GM18507 (cell line): ENCODE measurements around the gene BPTF.
"Not testable (repeated sequence)": the region's sequence is repeated elsewhere in the genome, so short reads cannot be mapped to it uniquely, and the experiment has no call there.

Source experiments
- DNase-seq: peaks from one replicate; pipeline ENCODE4 v3.0.0; 2011; ENCODE audit warnings: low read depth; ENCODE audit not compliant: insufficient read length; ENCODE audit errors: extremely low spot score
- FAIRE-seq: peaks from 2 replicates; lab custom pipeline; 2011; peaks lifted over from hg19 to GRCh38; lab: Jason Lieb, UNC

Gene BPTF

GRCh38 chr17:67944035-67944434 lies 118.7 kb downstream of the BPTF start:
- DNase-seq (no peak), FAIRE-seq (no peak)

DNA sequence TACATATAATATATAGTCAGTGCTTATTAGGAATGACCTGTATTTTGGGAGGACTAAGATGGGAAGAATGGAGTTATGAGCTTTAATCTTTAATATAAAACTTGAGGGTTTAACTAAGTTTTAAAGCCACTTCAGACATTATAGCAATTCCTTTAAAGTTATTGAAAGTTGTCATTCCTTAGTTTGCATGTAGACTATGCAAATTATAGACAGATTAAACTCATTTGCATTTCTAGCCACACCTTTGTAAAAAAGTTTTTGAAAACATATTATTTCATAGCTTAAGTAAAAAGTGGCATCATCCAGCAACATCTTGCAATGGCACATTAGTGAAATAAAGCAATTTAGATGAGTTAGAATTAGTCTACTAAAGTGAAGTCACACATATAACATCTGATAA lies 121.2 kb downstream of the BPTF start:
- DNase-seq (no peak), FAIRE-seq (no peak)

- no peak for DNase-seq
- no peak for FAIRE-seq
Observed at GRCh38 chr17:67947325-67947813, 122.1 kb downstream of the BPTF start.

DNA sequence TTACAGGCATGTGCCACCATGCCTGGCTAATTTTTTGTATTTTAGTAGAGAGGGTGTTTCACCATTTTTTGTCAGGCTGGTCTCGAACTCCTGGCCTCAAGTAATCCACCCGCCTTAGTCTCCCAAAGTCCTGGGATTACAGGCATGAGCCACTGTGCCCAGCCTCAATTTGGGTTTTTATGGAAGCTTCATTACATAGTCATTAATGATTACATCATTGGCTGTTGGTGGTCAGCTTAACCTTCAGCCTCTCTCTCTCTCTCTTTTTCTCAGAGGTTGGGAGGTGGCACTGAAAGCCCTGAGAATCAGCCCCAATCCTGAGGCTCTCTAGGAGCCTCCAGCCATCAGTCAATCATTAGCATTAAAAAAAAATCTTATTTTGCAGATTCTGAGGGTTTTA lies 125.6 kb downstream of the BPTF start:
- FAIRE-seq, result no peak
- no peak for DNase-seq

- no peak for DNase-seq
- no peak for FAIRE-seq
Observed at GRCh38 chr17:67959510-67959909, 134.2 kb downstream of the BPTF start.

GRCh38 chr17:67960276-67960675 lies 135.0 kb downstream of the BPTF start:
- not testable (repeated sequence) for DNase-seq, FAIRE-seq

DNA sequence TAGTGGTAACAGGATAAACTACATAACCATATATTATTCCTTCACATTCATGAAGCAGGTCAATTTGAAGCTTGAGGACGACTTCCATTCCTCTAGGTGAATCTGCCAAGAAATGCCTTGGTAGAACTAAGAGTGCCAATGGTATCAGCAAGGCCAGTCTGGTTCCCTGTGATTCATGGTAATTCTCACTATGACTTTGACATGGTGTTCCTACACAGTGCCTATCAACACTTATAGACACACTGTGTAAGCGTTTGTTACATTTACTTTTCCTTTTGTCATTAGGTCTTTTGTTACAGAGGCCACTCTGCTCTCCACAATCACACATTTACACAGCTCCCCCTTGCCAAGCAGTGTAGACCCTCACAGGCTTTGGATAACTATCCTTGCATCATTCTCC lies 136.9 kb downstream of the BPTF start:
- DNase-seq, FAIRE-seq: not testable (repeated sequence)

- peak; percentile 36 for FAIRE-seq
- DNase-seq, result not testable (repeated sequence)
Observed at GRCh38 chr17:67963145-67963572, 137.9 kb downstream of the BPTF start.

- no peak for DNase-seq
- FAIRE-seq, result no peak
Observed at GRCh38 chr17:67970783-67971182, 145.5 kb downstream of the BPTF start.

DNA sequence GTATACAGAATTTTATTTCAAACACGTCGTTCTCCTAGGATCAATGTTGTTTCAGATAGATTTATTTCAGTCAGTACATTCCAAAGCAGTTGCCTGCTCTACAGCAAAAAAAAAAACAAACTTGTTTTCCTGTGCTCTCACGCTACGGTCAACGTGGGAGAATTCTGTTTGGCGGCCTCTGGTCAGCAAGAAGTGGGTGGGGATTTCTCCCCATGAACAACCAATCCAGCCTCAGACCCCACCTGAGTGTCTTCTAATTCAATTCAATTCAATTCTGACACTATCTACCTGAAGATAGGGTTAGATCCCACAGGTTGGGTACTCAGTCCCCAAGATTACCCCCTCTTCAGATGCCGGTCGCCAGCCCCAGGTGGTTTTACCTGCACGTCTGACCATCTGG lies 148.9 kb downstream of the BPTF start:
- no peak for FAIRE-seq
- DNase-seq, result no peak

- no peak for DNase-seq
- FAIRE-seq, result no peak
Observed at GRCh38 chr17:67974598-67975066, 149.3 kb downstream of the BPTF start.

DNA sequence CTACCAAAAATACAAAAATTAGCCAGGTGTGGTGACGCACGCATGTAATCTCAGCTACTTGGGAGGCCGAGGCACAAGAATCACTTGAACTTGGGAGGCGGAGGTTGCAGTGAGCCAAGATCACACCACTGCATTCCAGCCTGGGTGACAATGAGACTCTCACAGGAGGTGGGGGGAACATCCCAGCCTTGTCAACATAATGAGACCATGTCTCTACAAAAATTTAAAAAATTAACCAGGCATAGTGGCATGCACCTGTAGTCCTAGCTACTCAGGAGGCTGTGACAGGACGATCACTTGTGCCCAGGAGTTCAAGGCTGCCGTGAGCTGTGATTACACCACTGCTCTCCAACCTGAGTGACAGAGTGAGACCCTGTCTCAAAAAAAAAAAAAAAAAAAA lies 151.0 kb downstream of the BPTF start:
- not testable (repeated sequence) for FAIRE-seq, DNase-seq

DNA sequence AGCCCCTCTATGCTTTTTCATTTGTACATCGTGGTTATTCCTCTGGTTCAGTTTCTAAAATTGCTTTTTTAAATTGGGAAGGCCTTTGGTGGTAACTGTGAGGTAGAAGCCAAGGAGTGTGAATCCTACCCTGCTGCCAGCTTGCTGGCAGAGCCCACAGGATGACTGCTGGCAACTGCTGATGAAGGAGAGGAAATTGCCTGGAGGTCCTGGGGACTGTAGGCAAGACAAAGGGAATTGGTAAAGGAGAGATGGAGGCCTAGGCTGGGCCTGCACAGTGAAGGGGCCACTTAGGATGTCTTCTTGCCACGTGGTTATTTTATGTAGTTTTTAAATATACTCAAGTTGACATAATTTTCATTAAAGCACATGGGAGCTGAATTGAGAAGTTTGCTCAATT lies 155.2 kb downstream of the BPTF start:
- no peak for FAIRE-seq
- no peak for DNase-seq

GRCh38 chr17:67980883-67981282 lies 155.6 kb downstream of the BPTF start:
- FAIRE-seq, DNase-seq: not testable (repeated sequence)

- FAIRE-seq (no peak), DNase-seq (no peak)
Observed at GRCh38 chr17:67982034-67982640, 156.8 kb downstream of the BPTF start.

DNA sequence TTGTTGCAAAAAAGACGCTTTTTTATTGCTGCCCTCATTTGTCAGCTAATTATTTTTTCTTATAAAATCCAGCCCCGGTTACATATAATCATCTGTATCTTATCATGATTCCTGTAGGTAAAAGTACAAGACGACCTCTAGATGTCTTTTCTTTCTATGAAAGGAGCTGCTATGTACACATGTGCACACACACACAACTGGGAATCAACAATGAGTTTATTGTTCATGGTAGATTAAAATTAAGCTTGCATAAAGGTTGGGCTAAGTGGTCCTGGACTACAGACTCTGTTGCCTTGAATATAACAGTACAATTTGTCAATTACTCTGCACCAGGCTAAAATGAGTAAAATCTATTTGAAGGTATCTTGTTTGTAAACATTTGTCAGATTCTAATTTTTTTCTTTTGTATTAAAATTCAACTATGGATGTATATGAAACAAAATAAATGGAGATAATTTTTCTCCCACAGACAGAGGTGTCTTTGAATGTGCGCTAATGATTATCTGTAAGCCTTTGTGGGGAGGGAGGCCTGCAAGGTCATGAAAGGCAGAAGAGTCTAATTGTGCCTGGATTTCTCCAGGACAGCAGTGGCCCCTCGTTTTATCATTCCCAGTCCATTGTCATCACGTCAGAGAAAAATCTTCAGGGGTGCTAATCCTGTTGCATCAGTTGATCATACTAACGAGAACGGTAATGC lies 157.5 kb downstream of the BPTF start:
- FAIRE-seq (no peak), DNase-seq (no peak)

- no peak for DNase-seq
- no peak for FAIRE-seq
Observed at GRCh38 chr17:67983383-67983688, 158.0 kb downstream of the BPTF start.

DNA sequence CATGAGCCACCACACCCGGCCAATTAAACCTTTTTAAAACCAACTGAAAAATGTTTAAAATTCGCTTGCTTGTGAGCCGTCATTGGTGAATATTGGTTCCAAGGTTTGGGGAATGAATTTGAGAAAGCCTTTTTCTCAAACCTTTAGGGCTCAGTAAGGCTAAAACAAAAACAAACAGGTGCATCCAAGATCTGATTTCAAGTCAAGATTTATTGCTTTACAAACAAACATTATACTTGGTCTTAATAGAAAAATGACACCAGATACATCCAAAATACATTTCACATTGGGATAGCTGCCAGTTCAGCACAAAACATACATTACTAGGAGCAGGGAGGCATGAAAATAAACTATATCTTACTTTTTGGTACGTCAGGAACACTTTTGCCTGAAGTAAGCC lies 165.6 kb downstream of the BPTF start:
- FAIRE-seq (no peak), DNase-seq (no peak)

- DNase-seq (no peak), FAIRE-seq (no peak)
Observed at GRCh38 chr17:67992548-67993152, 167.3 kb downstream of the BPTF start.

DNA sequence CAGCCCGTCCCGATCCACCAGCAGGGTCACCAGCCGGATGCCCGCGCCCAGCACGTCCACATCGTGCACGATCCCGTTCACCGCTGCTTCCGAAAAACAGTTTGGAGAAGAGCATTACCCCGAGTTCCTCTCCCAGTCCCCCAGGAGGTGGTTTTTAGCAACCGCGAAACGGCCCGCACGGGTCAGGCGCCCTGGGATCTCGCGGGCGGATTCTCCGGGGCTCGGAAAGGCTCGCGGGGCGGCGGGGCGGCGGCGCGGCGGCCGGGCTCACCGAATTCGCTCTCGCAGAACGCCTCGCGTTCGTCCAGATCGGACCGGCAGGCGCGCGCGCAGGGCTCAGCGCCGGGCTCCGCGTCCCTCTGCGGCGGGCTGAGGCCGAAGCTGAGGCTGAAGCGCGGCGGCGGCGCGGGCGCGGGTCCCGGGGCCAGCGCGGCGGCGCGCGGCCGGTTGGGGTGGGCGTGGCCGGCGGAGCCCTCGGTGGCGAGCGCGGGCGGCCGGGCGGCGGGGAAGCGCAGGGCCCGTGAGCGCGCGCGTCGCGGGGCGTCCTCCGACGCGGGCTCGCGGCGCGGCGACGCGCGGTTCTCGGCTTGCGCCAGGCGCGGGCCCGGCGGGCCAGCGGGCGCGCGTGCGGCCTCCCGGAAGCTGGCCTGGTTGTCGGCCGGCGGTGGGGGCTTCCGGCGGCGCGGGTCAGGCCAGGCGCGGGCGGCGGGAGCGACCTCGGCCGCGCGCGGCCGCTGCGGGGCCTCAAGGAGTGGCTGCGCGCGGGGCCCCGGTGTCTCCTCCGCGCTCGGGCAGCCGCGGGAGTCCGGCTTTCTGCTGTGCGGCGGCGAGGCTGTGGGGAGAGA lies 168.1 kb downstream of the BPTF start:
- peak; percentile 68 for FAIRE-seq
- DNase-seq, result peak; percentile 72
